NOMO-1 treated with DMSO at 0.1 percent for 48 hours (cell line): Measurements from ENCODE around the gene PDE7B.

ENCODE experiments used
- DNase-seq: peaks from one replicate; lab custom pipeline; 2025; ENCODE audit not compliant: unreplicated experiment; lab: John Stamatoyannopoulos, UW

PDE7B gene

GRCh38 chr6:136063096-136063495, 211.6 kb downstream of the PDE7B start:
- DNase-seq = no peak

GRCh38 chr6:136066005-136066404, 214.5 kb downstream of the PDE7B start:
- no peak for DNase-seq

- no peak for DNase-seq
These were observed 216.3 kb downstream of the PDE7B start for GRCh38 chr6:136067731-136068341.

GRCh38 chr6:136069119-136069518, 217.6 kb downstream of the PDE7B start:
- no peak for DNase-seq

GRCh38 chr6:136070815-136071214, 219.3 kb downstream of the PDE7B start:
- DNase-seq = no peak

- DNase-seq = no peak
These were observed 221.2 kb downstream of the PDE7B start for GRCh38 chr6:136072691-136073090.

- DNase-seq = no peak
These were observed 221.7 kb downstream of the PDE7B start for GRCh38 chr6:136073216-136073615.

GRCh38 chr6:136076496-136076895, 225.0 kb downstream of the PDE7B start:
- DNase-seq = no peak

- no peak for DNase-seq
These were observed 226.5 kb downstream of the PDE7B start for GRCh38 chr6:136077834-136078576.

- DNase-seq = no peak
These were observed 228.4 kb downstream of the PDE7B start for GRCh38 chr6:136079701-136080565.

GRCh38 chr6:136083540-136083939, 232.0 kb downstream of the PDE7B start:
- no peak for DNase-seq

GRCh38 chr6:136084403-136084802, 232.9 kb downstream of the PDE7B start:
- no peak for DNase-seq

GRCh38 chr6:136085370-136086115, 234.0 kb downstream of the PDE7B start:
- DNase-seq = no peak

- DNase-seq = no peak
These were observed 235.2 kb downstream of the PDE7B start for GRCh38 chr6:136086686-136087085.

- no peak for DNase-seq
These were observed 236.5 kb downstream of the PDE7B start for GRCh38 chr6:136087986-136088385.

GRCh38 chr6:136088693-136089092, 237.2 kb downstream of the PDE7B start:
- no peak for DNase-seq

- DNase-seq = no peak
These were observed 238.4 kb downstream of the PDE7B start for GRCh38 chr6:136089876-136090275.

- DNase-seq = no peak
These were observed 239.4 kb downstream of the PDE7B start for GRCh38 chr6:136090929-136091328.

- DNase-seq = no peak
These were observed 241.4 kb downstream of the PDE7B start for GRCh38 chr6:136092897-136093296.

GRCh38 chr6:136093835-136094234, 242.3 kb downstream of the PDE7B start:
- no peak for DNase-seq

- no peak for DNase-seq
These were observed 243.3 kb downstream of the PDE7B start for GRCh38 chr6:136094812-136095211.
